Measurements from ENCODE around the gene PRPF19.

PRPF19 gene

GRCh38 chr11:60889869-60890311 is 16.5 kb downstream of the PRPF19 start:
- no peaks in the 10 kb centered on the region for H3K4me1 Mint-ChIP-seq
- H3K36me3 Mint-ChIP-seq = peaks cover 58% of the 10 kb centered on the region
- no peaks in the 10 kb centered on the region for H3K9me3 Mint-ChIP-seq
- H3K4me3 Mint-ChIP-seq = no peak overlapping the region
- DNase-seq (ENCODE audit: low spot score in 2 of 2) = no peak
- peak overlapping the region; percentile 55 for H3K27ac Mint-ChIP-seq
- ATAC-seq = no peak

GRCh38 chr11:60887556-60887955 is 18.8 kb downstream of the PRPF19 start:
- Mint-ChIP-seq H3K9me3 (no peaks in the 10 kb centered on the region), H3K4me3 (no peak overlapping the region), H3K36me3 (peaks cover 45% of the 10 kb centered on the region), H3K4me1 (peaks cover 9% of the 10 kb centered on the region), H3K27ac (peak overlapping the region; percentile 34)
- ATAC-seq (peak; percentile 79), DNase-seq (ENCODE audit: low spot score in 2 of 2) (no peak)

DNA sequence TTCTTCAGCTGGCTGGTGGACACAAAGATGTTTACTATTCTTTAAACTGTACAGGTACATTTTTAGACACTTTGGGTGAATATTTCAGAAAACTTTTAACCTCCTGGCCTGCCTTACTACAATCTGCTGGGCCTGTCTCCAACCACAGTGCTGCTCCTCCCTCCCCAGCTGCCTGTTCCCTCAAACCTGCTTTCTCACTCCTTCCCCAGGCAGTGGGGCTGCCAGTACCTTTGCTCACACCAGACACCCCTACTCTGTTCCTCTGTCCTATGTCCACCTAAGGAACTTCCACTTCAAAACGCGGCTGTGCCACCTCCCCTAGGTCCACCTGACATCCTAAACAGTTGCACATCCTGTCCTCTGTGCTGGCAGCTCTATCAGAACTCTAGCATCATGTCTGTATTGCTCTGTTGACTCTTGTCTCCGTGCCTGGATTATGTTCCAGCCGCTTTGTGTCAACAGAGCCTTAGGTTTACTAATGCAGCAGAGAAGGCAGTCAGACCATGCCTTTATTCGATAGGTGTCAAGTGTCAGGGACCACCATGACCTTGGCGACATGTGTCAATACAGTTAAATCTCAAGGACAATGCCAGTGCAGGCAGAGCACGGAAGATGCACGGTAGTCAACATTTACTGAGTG is 25.6 kb downstream of the PRPF19 start:
- Mint-ChIP-seq H3K9me3 (no peaks in the 10 kb centered on the region), H3K36me3 (peaks cover 39% of the 10 kb centered on the region), H3K27ac (peak overlapping the region; percentile 10), H3K4me1 (peaks cover 9% of the 10 kb centered on the region), H3K4me3 (no peak overlapping the region)
- DNase-seq (ENCODE audit: low spot score in 2 of 2) = no peak
- no peak for ATAC-seq

DNA sequence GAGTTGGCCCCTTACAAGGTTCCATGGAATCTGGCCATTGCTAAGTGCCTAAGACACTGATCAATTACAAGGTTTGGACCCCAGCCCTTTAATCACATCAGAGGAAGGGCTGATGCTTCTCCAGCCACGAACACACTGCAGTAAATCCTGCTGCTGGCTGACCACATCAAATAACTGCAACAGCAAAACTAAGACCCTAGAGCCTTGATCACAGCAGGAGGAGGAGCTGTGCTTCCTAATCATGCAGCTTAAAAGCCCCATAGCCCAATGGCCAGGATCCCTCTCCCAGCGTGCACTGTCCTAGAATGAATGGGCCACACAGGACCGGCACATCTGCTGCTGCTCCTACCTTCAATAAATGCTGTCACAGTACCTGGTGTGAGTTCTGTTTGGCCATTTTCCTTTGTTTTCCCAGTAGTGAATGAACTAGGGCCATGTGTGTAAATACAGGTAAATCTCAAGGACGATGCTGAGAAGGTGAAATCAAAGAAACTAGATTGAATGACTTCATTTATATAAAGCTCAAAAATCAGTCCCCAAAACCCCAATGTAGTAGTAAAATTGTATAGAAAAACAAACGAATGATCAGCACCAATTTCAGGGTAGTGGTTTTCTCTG is 26.3 kb downstream of the PRPF19 start:
- ATAC-seq (no peak), DNase-seq (ENCODE audit: low spot score in 2 of 2) (no peak)
- Mint-ChIP-seq H3K9me3 (no peaks in the 10 kb centered on the region), H3K4me3 (no peak overlapping the region), H3K27ac (peak overlapping the region; percentile 10), H3K4me1 (peaks cover 9% of the 10 kb centered on the region), H3K36me3 (peaks cover 39% of the 10 kb centered on the region)

GRCh38 chr11:60879104-60879503 is 27.3 kb downstream of the PRPF19 start:
- peaks cover 39% of the 10 kb centered on the region for H3K36me3 Mint-ChIP-seq
- DNase-seq (ENCODE audit: low spot score in 2 of 2) (no peak), ATAC-seq (no peak)
- no peaks in the 10 kb centered on the region for H3K9me3 Mint-ChIP-seq
- no peak overlapping the region for H3K4me3 Mint-ChIP-seq
- peaks cover 9% of the 10 kb centered on the region for H3K4me1 Mint-ChIP-seq
- no peak overlapping the region for H3K27ac Mint-ChIP-seq

- no peak overlapping the region for H3K4me3 Mint-ChIP-seq
- ATAC-seq (no peak), DNase-seq (ENCODE audit: low spot score in 2 of 2) (no peak)
- H3K27ac Mint-ChIP-seq = no peak overlapping the region
- H3K9me3 Mint-ChIP-seq = no peaks in the 10 kb centered on the region
- H3K4me1 Mint-ChIP-seq = peaks cover 2% of the 10 kb centered on the region
- H3K36me3 Mint-ChIP-seq = peaks cover 33% of the 10 kb centered on the region
Measured at GRCh38 chr11:60878245-60879101, 27.9 kb downstream of the PRPF19 start.

- no peak overlapping the region for H3K27ac Mint-ChIP-seq
- ATAC-seq (no peak), DNase-seq (ENCODE audit: low spot score in 2 of 2) (no peak)
- peaks cover 20% of the 10 kb centered on the region for H3K36me3 Mint-ChIP-seq
- no peaks in the 10 kb centered on the region for H3K9me3 Mint-ChIP-seq
- peaks cover 7% of the 10 kb centered on the region for H3K4me1 Mint-ChIP-seq
- no peak overlapping the region for H3K4me3 Mint-ChIP-seq
Measured at GRCh38 chr11:60876168-60876485, 30.3 kb downstream of the PRPF19 start.

DNA sequence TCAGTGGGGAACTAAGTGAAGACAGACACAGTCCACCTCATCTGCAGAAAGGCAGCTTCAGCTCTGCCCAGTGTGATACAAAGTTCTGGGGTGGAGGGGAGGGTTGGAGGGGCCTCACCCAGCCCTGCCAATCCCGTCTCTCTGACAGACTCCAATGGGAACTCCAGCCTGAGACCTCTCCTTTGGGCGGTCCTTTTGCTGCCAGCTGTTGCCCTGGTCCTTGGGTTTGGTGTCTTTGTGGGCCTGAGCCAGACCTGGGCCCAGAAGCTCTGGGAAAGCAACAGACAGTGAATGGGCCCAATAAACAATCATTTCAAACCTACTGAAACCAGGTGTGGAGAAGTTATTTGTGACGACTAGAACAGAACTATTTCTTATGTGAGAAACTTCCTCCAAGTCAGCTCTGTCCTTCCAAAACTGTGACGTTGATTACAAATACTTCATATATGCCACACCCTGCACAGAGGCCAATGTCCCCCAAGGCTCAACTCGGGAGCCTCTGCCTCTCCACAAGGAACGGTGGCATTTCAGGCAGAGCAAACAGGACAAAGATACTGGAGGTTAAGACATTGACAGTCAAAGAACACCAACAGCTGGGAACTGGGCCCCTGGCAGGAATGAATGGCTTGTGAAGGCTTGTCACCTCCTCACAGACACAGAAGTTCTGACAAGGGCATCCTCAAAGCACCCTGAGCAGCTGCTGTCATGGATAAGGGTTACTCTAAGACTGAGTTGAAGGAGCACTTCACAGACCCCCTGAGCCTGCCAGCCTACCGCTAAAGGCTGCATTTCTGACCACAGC is 30.8 kb downstream of the PRPF19 start:
- no peak overlapping the region for H3K27ac Mint-ChIP-seq
- DNase-seq (ENCODE audit: low spot score in 2 of 2) (no peak), ATAC-seq (no peak)
- H3K9me3 Mint-ChIP-seq = no peaks in the 10 kb centered on the region
- no peak overlapping the region for H3K4me3 Mint-ChIP-seq
- peaks cover 7% of the 10 kb centered on the region for H3K4me1 Mint-ChIP-seq
- peaks cover 15% of the 10 kb centered on the region for H3K36me3 Mint-ChIP-seq

GRCh38 chr11:60874421-60875365 is 31.7 kb downstream of the PRPF19 start:
- peaks cover 14% of the 10 kb centered on the region for H3K36me3 Mint-ChIP-seq
- ATAC-seq (no peak), DNase-seq (ENCODE audit: low spot score in 2 of 2) (no peak)
- no peak overlapping the region for H3K4me3 Mint-ChIP-seq
- H3K4me1 Mint-ChIP-seq = peaks cover 7% of the 10 kb centered on the region
- no peaks in the 10 kb centered on the region for H3K9me3 Mint-ChIP-seq
- H3K27ac Mint-ChIP-seq = no peak overlapping the region

GRCh38 chr11:60873533-60873932 is 32.9 kb downstream of the PRPF19 start:
- Mint-ChIP-seq H3K4me3 (no peak overlapping the region), H3K27ac (peak overlapping the region; percentile 56), H3K36me3 (peaks cover 3% of the 10 kb centered on the region), H3K9me3 (no peaks in the 10 kb centered on the region), H3K4me1 (peaks cover 7% of the 10 kb centered on the region)
- DNase-seq (ENCODE audit: low spot score in 2 of 2) (no peak), ATAC-seq (no peak)

- H3K27ac Mint-ChIP-seq = peak overlapping the region; percentile 56
- peaks cover 7% of the 10 kb centered on the region for H3K4me1 Mint-ChIP-seq
- no peaks in the 10 kb centered on the region for H3K36me3 Mint-ChIP-seq
- DNase-seq (ENCODE audit: low spot score in 2 of 2) (no peak), ATAC-seq (no peak)
- no peaks in the 10 kb centered on the region for H3K9me3 Mint-ChIP-seq
- H3K4me3 Mint-ChIP-seq = no peak overlapping the region
Measured at GRCh38 chr11:60872961-60873524, 33.3 kb downstream of the PRPF19 start.

DNA sequence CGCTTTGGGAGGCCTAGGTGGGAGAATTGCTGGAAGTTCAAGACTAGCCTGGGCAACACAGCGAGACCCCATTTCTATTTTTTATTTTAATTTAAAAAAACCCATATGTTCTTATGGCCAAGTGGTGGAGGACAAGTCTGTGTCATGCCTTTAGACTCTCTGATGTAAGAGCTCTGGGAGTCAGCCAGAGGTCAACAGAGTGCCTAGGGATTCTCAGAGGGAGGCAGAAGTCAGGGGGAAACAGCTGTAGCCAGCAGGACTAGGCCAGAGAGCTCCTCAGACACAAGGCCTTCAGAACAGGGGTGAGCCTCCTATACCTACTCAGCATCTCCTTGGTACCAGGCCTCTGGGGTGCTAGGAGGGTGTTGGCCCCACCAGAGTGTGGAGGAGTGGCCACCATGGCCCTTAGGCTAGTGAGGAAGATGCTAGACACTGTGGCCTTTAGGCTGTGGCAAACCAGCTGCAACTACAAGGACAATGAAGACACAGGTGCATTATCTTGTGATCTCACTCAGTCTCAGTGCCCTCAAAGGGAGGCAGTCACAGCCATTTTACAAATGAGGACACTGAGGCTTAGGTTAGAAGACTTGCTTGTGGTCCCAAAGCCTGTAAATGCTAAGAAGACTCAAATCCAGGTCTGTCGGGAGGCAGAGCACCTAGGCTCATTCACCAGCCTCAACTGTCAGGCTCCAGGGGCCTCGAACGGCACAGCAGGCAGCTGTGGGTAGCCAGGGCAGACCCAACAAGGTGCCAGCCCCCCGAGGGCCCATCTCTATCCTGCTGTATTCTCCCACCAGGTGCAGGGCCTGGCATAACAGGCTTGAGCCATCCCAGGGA is 34.0 kb downstream of the PRPF19 start:
- Mint-ChIP-seq H3K4me1 (peaks cover 7% of the 10 kb centered on the region), H3K27ac (no peak overlapping the region), H3K36me3 (no peaks in the 10 kb centered on the region), H3K4me3 (no peak overlapping the region), H3K9me3 (no peaks in the 10 kb centered on the region)
- ATAC-seq (no peak), DNase-seq (ENCODE audit: low spot score in 2 of 2) (no peak)

DNA sequence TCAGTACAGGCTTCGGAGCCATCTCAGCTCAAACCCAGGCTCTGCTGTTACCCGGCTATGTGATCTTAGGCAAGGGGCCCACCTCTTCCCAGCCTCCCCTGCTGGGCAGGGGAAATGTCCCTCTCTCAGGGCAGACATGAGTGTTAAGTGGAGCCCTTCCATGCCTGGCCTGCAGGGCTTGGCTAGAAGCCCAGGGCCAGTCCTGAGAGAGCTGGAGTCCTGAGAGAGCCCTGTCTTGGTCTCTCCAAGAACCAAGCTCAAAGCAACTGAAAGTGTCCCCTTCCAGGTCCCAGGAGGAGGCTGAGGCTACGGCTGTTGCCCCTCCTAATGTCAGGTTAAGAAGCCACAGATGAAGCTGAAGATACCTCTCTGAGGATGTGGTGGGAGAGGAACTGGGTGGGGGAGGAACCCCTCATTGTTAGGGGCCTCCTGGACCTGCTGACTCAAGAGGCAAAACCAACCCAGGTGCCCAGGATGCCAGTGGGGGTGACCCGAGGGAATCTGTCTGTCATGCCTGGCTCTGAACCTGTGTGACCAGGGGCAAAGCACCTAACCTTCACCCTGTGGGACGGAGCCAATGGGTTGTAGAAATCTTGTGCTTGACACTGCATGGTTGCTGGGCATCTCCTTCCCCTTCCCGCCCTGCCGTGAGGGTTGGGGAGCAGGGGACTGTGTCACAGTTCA is 34.9 kb downstream of the PRPF19 start:
- no peak for DNase-seq (ENCODE audit: low spot score in 2 of 2)
- peaks cover 7% of the 10 kb centered on the region for H3K4me1 Mint-ChIP-seq
- ATAC-seq = no peak
- H3K36me3 Mint-ChIP-seq = no peaks in the 10 kb centered on the region
- no peak overlapping the region for H3K4me3 Mint-ChIP-seq
- no peaks in the 10 kb centered on the region for H3K9me3 Mint-ChIP-seq
- H3K27ac Mint-ChIP-seq = no peak overlapping the region

All from stimulated activated effector memory CD8-positive, alpha-beta T cell treated with anti-CD3 and anti-CD28 coated beads, Interleukin-12 subunit alpha, Interleukin-12 subunit beta, amount 100 ng/mL, for 72 hours (primary cell).